ENCODE data around the gene TRIM26.
"Not testable (repeated sequence)": the region's sequence is repeated elsewhere in the genome, so short reads cannot be mapped to it uniquely, and the experiment has no call there.

The TRIM26 gene

DNA sequence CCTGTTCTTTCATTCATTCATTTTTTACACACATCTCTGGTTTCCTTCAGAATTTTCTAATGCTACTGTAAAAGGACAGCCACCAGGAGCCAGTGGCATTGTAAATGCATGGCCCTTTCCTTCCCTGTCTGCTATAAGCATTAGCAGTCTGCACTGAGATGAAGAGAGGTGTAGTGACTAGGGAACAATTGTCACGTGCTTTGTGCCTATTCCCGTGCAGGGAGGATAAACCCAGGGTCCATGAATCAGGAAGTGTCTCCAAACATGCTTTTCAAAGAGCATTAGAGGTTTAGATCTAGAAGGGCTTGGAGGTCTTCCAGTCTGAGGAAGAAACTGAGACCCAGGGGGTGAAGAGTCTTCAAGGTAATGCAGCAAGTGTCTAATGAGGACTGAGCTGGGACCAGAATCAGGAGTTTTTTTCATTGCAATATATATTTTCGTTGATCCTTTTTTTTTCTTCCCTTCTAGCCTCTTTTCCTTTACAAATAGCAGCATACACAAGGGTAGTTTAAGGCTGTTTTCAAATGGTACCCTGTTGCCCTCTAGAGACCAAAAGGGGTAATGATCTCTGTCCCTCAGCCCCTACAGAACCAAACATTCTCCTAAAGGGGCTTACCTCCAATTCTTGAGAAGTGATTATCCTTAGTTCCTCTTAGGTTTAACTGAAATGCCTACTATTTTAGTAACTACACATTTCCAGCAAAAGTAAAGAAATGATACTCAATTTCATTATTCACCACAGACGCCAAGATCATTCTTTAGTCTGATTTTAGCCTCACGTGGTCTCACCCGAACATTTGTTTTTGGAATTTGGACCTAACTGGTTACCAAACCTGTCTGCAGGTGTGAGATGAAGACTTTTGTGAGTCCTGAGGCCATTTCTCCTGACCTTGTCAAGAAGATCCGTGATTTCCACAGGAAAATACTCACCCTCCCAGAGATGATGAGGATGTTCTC is 43.3 kb downstream of the TRIM26 start:
- DNase-seq: peak; percentile 20

DNA sequence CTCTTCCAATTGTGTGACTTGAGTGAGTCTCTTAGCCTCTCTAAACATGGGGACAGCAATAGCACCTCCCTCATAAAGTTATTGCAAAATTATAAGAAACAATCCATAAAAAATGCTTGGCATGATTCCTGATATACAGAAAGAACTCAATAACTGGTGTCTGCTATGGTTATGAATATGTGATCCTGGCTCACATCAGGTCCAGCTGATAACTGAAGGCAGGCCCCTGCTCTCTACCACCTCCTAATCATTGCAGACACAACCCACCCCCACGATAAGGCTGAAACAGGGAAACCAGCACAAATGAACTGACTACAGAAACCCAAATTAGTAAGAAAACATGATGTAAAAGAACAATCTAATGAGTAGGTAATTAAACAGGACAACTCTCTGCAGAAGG is 44.5 kb downstream of the TRIM26 start:
- no peak for DNase-seq

DNA sequence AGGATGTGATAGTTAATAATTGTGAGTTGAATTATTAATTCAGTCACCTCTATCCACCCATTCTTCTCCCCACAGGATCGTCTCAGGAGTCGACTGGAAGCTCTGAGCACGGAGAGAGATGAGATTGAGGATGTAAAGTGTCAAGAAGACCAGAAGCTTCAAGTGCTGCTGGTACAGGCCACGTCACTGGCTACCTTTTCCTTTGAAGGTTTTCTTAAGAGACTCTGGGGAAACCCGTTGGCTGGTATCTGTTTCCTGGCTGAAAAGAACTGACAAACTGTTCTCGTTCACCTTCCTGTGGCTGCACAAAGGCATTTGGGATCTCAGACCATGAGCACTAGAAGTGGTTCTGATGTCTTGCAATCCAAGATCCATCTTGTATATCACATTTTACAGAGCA is 46.1 kb downstream of the TRIM26 start:
- DNase-seq: no peak

DNA sequence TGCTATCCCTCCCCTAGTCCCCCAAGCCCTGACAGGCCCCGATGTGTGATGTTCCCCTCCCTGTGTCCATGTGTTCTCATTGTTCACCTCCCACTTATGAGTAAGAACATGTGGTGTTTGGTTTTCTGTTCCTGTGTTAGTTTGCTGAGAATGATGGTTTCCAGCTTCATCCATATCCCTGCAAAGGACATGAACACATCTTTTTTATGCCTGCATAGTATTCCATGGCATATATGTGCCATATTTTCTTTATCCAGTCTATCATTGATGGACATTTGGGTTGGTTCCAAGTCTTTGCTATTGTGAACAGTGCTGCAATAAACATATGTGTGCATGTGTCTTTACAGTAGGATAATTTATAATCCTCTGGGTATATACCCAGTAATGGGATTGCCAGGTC is 48.0 kb downstream of the TRIM26 start:
- DNase-seq: not testable (repeated sequence)

DNA sequence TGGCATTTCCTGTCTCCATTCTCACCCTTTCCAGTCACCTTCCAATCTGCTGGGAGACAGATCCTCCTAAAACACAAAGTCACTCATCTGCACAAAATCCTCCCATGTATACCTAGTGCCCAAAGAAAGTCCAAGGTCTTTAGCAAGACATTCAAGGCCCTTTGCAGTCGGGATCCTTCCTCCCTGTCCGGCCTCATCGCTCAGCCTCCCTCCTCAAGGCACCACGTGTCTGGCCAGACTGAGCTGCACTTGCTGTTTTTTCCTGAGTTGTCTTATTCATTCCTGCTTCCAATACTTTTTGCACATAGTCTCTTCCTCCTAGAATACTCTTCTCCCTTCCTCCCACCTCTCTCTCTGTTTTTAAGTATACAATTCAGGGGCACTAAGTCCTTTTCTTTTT is 48.5 kb downstream of the TRIM26 start:
- DNase-seq: no peak

DNA sequence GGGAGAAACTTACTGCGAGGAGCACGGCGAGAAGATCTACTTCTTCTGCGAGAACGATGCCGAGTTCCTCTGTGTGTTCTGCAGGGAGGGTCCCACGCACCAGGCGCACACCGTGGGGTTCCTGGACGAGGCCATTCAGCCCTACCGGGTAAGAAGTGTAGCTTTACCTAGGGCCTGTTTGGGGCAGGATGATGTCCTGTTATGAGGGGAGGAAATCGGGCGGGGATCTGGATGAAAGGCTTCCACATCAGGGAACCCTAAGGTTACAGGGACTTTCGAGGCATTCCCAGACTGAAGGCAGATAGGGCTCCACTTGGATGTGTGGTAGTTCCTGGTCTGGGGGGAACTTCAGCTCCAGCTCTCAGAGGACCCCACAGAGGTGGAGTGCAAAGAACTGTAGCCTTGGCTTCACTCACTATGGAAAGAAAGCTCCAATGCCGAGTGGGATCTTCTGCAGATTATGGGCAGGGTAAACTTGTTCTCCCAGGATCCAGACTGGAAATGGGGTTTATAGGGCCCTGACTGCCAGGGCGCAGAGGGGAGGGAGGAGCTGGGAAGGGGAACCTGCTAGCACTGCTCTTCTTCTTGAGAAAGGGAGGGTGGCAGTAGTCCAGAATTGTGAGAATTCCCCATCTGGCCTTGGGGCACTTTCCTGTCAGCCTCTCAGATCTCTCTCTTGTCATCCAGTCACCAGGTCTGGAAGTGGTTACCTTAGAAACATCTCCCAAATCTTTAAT is 49.1 kb downstream of the TRIM26 start:
- no peak for DNase-seq

DNA sequence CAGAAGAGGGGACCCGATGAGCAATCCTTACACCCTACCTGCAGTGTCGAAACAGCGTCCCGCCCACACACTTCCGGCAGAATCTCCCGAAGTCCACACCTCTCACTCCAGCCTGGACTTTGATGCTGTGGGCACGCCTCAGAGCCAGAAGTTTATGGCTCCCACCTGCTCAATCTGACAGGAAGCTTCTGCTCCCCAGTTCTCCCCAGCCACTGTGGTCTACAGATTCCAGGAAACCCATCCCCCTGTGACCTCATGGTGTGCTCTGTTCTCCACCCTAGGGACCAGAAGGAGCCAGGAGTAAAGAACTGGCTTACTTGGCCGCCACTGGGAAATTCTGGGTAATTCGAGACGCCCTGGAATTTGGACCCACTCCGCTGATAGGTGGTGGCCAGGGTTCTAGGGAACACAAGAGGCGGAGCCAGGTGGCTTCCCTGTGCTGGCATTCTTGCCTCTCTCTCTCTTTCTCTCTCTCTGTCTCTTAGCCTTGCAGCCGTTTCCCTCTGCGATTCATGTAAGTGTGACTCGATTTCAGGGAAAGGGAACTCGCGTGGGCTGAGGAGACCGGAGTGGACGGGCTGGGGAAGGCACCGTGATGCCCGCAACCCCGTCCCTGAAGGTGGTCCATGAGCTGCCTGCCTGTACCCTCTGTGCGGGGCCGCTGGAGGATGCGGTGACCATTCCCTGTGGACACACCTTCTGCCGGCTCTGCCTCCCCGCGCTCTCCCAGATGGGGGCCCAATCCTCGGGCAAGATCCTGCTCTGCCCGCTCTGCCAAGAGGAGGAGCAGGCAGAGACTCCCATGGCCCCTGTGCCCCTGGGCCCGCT is 49.9 kb downstream of the TRIM26 start, which contains the start of gene TRIM15:
TRIM15 (plus strand) TSS at position 457 of the 828 bp plus-strand sequence; CDS start at position 596, 139 bp downstream.
- no peak for DNase-seq

DNA sequence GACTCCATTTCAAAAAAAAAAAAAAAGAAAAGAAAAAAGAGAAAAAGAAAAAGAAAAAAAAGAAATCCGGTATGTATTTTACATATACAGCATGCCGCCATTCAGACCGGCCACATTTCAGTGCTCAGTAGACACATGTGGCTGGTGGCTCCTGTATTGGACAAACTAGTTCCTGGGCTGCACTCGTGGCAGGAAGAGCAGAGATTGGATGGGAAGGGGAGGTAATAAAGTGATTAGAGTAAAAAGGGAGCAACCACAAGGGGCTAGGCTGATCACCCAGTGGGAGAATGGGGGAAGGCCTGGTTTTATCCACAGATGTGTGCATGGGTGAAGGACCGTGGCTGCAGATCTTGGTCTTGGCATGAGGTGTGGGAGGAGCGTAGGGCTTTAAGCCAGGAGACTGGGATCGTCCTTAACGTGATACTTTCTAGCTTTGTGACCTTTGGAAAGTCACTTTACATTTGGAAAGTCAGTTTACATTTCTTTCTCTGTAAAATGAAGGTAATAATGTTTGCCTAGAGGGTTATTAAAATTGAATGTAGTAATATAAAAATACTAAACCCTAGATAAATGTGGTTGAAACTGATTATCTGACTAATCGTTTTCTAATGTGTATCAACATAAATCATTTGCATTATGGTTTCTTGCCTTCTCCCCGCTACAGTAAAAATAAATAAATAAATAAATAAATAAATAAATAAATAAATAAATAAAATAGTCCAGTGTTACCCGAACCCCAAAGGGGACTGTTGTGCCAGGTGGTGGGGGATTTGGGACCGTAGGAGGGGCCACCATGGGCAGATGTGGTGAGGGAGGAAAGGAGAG is 50.7 kb downstream of the TRIM26 start:
- no peak for DNase-seq

DNA sequence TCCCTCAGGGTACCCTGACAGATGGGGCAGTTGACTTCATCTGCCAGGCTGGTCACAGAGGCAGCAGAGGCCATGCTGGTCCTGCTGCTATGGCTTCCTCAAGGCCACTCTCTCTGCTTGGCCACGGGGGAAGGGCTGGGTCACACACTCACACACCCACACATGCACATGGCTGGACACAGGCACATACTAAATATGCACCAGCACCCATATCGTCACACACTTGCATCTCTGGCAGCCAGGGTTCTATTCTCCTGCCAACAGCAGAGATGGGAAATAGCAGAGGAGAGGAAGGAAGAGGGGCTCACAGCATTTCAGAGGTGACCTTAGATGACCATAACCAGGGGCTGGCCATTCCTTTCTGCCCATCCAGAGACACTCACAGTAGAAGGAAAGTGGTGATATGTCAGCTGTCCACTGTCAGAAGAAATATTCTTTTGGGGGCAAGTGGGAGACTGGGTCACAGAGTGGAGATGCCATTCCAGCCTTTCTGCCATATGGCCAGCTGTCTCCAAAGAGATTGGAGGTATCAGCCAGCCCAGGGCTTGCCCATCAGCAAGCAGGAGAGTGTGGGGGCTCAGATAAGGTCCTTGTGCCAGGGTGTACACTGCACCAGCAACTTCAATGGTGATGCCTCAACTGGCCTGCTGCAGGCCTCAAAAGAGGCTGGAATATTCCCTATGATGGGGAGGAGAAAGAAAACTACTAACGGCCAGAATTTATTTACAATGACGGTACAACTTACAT is 52.2 kb downstream of the TRIM26 start, which contains the start of gene TRIM10:
TRIM10 (minus strand) TSS at position 427 of the 747 bp plus-strand sequence; CDS start at position 74, 353 bp downstream.
- no peak for DNase-seq

DNA sequence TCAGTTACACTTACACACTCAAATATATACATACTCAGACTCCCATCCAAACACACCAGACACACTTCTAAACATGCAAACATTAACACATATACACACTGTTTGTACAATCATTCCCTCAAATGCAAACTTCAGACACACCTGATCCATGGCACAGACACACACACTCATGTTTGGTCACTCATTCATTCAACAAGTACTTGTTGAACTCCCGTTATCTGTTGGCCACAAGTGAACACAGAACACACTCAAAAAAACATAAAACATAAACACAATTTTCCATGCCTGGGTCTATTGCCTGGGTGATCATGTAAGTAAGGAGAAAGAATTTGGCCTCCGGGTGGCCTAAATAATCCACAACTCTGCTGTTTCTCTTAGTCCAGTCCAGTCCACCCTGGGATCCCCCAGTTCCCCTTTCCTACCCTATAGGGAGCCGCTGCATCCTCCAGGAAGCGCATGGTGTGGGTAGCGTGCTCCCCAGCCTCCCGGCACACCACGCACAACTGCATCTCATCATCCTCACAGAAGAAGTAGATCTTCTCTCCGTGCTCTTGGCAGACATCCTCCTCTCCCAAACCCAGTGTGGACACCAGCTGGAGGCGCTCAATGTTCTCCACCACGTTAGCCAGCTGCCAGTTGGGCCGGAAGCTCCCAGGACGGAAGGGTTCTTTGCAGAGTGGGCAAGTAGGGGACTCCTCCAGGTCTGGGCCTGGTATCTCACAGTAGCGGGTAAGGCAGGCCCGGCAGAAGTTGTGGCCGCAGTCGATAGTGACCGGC is 53.0 kb downstream of the TRIM26 start:
- no peak for DNase-seq

DNA sequence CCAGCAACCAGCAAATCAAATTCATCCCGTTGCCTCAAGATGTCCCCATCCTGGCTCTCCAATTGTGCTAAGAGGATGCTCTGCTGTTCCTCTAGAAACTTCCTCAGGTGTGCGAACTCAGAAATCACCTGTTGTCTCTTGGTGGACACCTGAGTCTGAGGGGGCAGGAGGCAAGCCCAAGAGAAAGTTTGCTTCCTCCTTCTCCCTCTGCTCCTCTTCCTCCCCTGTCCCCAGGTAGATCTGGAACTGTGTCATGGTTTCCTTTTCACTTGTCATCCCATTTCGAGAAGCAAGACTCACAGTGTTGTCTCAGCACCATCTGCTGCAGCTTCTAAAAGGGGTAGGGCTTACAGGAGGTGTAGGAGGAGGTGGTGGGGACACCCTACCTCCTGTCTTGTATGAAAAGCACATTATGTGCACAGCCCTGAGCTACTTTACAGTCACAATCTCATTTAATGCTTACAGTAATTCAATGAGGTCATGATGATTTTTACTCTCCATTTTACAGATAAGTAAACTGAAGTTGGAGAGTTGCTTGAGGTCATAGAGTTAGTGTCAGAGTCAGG is 54.6 kb downstream of the TRIM26 start:
- no peak for DNase-seq

DNA sequence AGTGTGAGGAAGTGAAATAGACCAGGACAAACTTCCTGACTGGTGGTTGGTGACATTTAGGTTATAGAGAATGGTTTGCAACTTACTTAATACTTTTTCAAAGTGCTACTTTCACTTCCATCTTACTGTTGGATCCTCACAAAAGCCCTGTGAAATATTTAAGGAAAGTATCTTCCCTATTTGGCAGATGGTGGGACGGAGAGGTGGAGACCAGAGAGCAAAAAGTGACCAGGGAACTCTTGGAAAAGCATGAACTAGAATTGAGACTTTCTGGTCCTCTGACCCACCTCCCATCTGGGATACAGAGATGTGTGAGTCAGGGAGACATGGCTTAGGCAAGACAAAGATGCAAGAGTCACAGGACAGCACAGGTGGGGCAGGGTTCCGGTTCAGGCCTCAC is 55.2 kb downstream of the TRIM26 start:
- DNase-seq: no peak

DNA sequence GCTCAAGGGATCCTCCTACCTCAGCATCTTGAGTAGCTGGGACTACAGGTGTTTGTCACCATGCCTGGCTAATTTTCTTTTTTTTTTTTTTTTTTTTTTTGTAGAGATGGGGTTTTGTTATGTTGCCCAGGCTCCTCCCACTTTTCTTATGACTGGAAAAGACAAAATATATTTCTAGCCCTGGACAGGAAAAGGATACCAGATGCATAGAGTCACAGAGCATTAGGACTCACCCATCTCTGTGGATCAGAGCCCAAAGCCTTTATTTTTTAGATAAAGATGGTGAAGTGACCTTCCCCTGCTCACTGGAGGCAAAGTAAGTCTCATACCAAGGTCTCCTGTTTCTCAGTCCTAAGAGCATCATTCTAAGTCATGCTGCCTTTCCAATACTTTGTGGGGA is 55.6 kb downstream of the TRIM26 start:
- no peak for DNase-seq

DNA sequence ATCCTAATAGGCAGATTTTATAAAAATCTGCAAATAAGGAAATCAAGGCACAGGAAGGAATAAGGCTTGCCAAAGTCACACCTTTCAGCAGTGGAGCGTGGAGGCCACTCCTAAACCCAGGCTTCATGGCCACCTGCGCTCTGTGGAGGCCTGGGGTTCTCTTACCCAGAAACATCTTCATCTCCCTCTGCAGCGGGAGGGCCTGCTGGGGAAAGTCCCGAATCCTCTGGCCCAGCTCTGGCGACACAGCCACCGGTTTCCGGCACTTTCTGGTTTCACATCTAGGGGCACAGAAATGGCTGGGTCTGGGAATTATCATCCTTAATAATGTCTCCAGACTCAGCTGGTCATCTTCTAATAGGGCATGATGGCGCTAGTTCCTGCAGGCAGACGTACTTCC is 56.4 kb downstream of the TRIM26 start:
- DNase-seq: no peak

DNA sequence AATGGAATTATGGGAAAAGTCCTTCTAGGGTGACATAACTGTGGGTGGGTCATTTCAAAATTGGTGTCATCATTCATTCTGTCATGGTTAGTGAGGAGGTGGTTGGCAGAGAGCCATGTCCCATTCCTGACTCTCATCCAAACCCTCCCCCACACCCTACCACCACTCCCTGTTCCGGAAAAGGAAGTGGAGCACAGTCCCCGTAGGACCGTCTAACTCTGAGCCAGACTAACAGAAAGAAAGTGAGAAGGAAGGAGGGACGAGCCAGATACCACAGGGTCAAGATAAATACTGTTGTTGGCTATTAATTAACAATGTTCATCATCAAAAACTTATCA is 57.0 kb downstream of the TRIM26 start:
- no peak for DNase-seq

DNA sequence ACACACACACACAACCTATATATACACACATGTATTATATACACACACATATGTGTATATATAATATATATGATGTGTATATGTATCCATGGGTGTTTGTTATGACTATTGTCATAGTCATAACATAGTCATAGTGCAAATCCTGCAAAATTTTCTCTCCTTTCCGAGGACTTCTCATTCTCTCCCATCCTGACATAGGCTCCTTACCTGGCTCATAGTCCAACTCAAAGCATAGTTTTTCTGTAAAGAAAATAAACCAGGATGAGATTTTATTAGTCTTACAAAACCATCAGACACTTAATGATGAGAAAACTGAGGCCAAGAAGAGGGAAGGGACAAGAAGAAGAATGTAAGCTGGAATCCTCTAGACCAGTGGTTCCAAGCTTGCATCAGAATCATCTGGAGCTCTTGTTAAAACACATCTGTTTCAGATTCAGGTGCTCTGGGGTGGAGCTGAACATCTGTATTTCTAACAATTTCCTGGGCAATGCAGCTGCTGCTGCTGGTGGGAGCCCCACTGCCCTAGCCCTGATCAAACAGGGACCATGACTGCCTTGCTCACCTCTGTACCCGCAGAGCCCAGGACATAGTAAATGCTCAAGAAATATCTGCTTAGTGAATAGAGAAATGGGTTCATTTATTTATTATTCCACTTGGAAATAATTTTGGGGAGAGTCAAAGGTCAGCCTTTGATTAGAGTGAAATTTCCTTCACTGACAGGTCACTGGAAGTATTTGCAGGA is 57.5 kb downstream of the TRIM26 start:
- no peak for DNase-seq

DNA sequence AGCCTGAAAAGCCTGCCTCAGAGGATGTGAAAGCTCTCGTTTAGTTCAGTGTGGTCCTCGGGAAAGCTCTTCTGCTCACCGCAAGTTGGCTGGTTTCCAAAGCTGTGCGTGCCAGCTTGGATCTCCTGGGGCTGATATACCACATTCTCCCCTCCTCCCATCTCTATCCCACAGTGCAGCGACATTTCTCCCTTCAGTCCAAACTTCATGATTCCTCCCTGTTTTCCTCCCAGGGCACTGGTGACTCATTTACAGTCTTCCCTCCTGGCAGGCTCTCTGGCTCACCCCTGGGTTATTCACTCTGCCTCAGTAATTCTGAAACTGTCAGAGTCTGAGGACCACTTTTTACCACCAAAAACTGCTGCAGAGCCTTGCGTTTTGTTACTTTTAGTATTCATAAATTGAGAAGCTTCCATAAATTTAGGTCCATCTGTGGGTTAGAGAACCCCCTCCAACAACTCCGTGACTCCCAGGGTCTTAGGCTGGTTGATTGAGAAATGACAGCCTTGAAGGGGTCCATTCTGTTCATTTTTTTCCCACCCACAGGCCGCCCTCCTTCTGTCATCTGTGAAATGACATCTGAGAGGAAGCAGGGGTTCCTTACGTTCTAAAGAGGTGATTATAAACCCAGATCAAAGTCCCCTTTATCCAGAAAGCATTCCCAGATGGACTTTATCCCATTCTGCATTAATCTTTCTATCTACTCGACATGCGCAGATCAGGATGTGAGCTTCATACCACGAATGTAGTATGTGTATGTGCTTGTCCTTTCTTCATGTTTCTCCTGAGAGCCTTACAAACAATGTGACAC is 58.3 kb downstream of the TRIM26 start:
- DNase-seq: peak; percentile 46

DNA sequence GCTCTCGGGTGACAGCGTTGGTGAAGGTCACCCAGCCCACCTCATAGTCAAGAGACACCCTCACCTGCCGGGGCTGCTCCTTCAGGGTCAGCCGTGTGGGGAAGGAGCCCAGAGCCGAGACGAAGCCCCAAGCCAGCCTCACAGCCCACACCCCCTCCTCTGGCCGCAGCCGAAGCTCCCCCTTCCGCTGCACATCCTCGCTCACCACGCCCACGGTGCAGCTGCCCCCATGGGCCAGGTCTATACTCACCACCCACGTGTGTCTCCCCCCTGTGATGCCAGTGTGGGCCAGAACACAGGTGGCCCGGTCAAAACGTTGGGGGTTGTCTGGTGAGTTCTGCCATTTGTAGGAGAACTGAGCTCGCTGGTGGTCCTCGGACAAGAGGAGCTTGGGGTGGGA is 59.1 kb downstream of the TRIM26 start:
- DNase-seq: no peak

Data from NCI-H345 (cell line).